Spinal cord (tissue), 10 donors: ENCODE measurements around the gene KRTAP29-1. TPM values are rescaled to one million over a fixed set of nuclear protein-coding genes. Genes with fewer than 3 reads are reported as not detected.

Source experiments
- DNase-seq, 6 donors: peaks; one replicate each; pipeline versions ENCODE4 v3.0.0 to v3.0.0-alpha.2; 2013 to 2015; ENCODE audit warnings: low spot score in 6 of 6, low read depth in 4 of 6
- H3K27ac ChIP-seq: one replicate; pipeline ENCODE4 v1.5.1; 2013; ENCODE audit warnings: low read depth, low read length, control low read depth
- H3K27me3 ChIP-seq: one replicate; pipeline ENCODE4 v1.6.1; 2013; ENCODE audit warnings: low read length; ENCODE audit not compliant: control insufficient read depth, insufficient read depth
- H3K36me3 ChIP-seq: one replicate; pipeline ENCODE4 v1.6.1; 2013; ENCODE audit warnings: low read length; ENCODE audit not compliant: control insufficient read depth, insufficient read depth
- H3K4me1 ChIP-seq: one replicate; pipeline ENCODE4 v1.6.1; 2013; ENCODE audit warnings: low read length; ENCODE audit not compliant: control insufficient read depth, insufficient read depth
- H3K4me3 ChIP-seq: one replicate; pipeline ENCODE4 v1.5.1; 2013; ENCODE audit warnings: low read depth, low read length, control low read depth
- H3K9me3 ChIP-seq: one replicate; pipeline ENCODE4 v1.6.1; 2013; ENCODE audit warnings: low read length; ENCODE audit not compliant: control insufficient read depth, insufficient read depth
- WGBS: methylation state at CpG from one replicate; pipeline ENCODE4 v1.1.5; 2013; ENCODE audit warnings: missing lambda C conversion rate; ENCODE audit not compliant: insufficient coverage; 5-methylcytosine and 5-hydroxymethylcytosine counted together
- polyA plus RNA-seq, 2 donors: library from polyadenylated mRNA; unstranded; fragments of 120-200 nt; gene quantifications; one replicate each; pipeline ENCODE4 v1.2.1, GENCODE V29; 2013; ENCODE audit not compliant: insufficient read length in 2 of 2
- total RNA-seq, 2 donors: library from RNA; depleted of rRNA in 1 of 2; stranded (reverse); fragments of 120-200 nt in 1 of 2; fragments of >200 nt in 1 of 2; gene quantifications; one replicate each; pipeline versions ENCODE4 v1.2.3 to v1.2.4, GENCODE V29; 2013 to 2014
- donor health status: healthy.

The KRTAP29-1 gene
- total and polyA plus RNA-seq, 4 donors: not detected

GRCh38 chr17:41340494-41340893, 37.8 kb upstream of the KRTAP29-1 start:
- no peaks in the 10 kb centered on the region for H3K4me1 ChIP-seq
- no peaks in the 10 kb centered on the region for H3K36me3 ChIP-seq
- no peak overlapping the region for H3K4me3 ChIP-seq
- DNase-seq: no peak
- H3K27me3 ChIP-seq: no peaks in the 10 kb centered on the region
- peaks cover 2% of the 10 kb centered on the region for H3K9me3 ChIP-seq
- WGBS: 49% methylated on average over 2 of the region's 3 CpGs
- no peak overlapping the region for H3K27ac ChIP-seq

DNA sequence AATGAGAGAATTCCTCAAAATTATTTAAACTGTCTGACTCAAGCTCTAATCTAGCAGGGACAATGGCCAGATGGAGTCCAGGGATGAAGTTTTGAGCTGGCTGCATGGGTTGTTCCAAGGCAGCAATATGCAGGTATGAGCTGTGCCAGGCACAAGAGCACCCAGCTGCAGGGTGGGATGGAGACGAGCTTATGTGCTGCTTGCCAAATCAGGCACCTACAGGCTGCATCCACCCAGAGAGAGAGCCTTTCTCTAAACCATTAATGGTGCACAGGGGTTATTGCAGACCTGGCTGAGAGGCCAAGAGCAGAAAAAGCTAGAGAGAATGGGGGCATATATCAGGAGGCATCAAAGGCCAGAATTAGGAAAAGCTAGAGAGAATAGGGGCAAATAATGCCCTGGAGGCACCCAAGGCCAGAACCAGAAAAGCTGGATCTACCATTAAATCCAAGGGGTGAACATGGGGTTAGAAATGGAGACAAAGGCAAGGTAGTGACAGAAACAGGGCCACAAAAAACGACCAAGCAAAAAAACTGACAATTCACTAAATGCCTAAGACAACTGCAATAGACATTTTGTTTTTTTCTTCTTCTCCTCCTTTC, 37.0 kb upstream of the KRTAP29-1 start:
- H3K27me3 ChIP-seq: no peaks in the 10 kb centered on the region
- WGBS: 50% methylated on average over 1 of the region's 2 CpGs
- H3K4me3 ChIP-seq: no peak overlapping the region
- DNase-seq: no peak
- H3K9me3 ChIP-seq: peaks cover 2% of the 10 kb centered on the region
- H3K36me3 ChIP-seq: no peaks in the 10 kb centered on the region
- H3K4me1 ChIP-seq: no peaks in the 10 kb centered on the region
- H3K27ac ChIP-seq: no peak overlapping the region

DNA sequence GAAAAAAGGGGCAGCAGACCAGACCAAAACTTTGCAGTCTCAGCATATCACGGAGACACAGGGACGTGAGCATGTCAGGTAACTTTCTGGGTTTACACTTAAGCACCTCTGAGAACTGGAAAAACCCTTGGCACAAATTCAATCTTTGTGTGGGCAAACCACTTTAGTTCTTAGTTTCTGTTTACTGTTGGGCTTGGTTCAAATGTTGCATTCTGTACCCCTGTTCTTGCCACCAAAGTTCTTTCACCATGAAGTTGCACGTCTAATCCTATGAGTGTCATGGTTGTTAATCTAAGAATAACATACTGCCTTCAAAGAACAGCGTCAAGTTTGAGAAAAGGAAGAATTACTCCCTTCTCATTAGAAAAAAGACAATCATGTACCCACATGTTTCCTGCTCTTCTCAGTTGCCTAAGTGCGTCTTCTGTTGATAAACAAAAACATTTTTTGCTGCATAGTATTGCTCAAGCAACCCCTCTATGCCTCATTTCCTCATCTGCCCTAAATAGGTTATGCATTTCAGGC, 36.4 kb upstream of the KRTAP29-1 start:
- Histone ChIP-seq H3K4me1 (no peaks in the 10 kb centered on the region), H3K36me3 (no peaks in the 10 kb centered on the region), H3K27me3 (no peaks in the 10 kb centered on the region), H3K9me3 (peaks cover 2% of the 10 kb centered on the region), H3K27ac (no peak overlapping the region), H3K4me3 (no peak overlapping the region)
- DNase-seq: no peak
- 81% methylated on average over 3 of the region's 5 CpGs for WGBS

- no peaks in the 10 kb centered on the region for H3K9me3 ChIP-seq
- H3K4me3 ChIP-seq: no peak overlapping the region
- no peaks in the 10 kb centered on the region for H3K36me3 ChIP-seq
- no peak overlapping the region for H3K27ac ChIP-seq
- no peaks in the 10 kb centered on the region for H3K4me1 ChIP-seq
- no peaks in the 10 kb centered on the region for H3K27me3 ChIP-seq
- no peak for DNase-seq
- WGBS: no CpG with 5 or more reads among the region's 1 CpG
Observed at GRCh38 chr17:41335747-41336146, 33.1 kb upstream of the KRTAP29-1 start.

- Histone ChIP-seq H3K4me1 (no peaks in the 10 kb centered on the region), H3K4me3 (no peak overlapping the region), H3K27ac (no peak overlapping the region), H3K27me3 (no peaks in the 10 kb centered on the region), H3K36me3 (no peaks in the 10 kb centered on the region), H3K9me3 (no peaks in the 10 kb centered on the region)
- WGBS: 70% methylated on average over 5 of the region's 6 CpGs
- peak in 1 of 6 donors; percentile 4 for DNase-seq
Observed at GRCh38 chr17:41334385-41335305, 32.0 kb upstream of the KRTAP29-1 start.

- no peaks in the 10 kb centered on the region for H3K4me1 ChIP-seq
- WGBS: 94% methylated on average over 2 of the region's 3 CpGs
- H3K9me3 ChIP-seq: no peaks in the 10 kb centered on the region
- DNase-seq: no peak
- no peaks in the 10 kb centered on the region for H3K27me3 ChIP-seq
- H3K36me3 ChIP-seq: no peaks in the 10 kb centered on the region
- no peak overlapping the region for H3K4me3 ChIP-seq
- no peak overlapping the region for H3K27ac ChIP-seq
Observed at GRCh38 chr17:41333836-41334235, 31.2 kb upstream of the KRTAP29-1 start.

- Histone ChIP-seq H3K27me3 (no peaks in the 10 kb centered on the region), H3K4me1 (peaks cover under 1% of the 10 kb centered on the region), H3K27ac (no peak overlapping the region), H3K9me3 (no peaks in the 10 kb centered on the region), H3K4me3 (no peak overlapping the region), H3K36me3 (no peaks in the 10 kb centered on the region)
- DNase-seq: no peak
- 96% methylated on average over 5 of the region's 5 CpGs for WGBS
Observed at GRCh38 chr17:41333098-41333497, 30.4 kb upstream of the KRTAP29-1 start.

DNA sequence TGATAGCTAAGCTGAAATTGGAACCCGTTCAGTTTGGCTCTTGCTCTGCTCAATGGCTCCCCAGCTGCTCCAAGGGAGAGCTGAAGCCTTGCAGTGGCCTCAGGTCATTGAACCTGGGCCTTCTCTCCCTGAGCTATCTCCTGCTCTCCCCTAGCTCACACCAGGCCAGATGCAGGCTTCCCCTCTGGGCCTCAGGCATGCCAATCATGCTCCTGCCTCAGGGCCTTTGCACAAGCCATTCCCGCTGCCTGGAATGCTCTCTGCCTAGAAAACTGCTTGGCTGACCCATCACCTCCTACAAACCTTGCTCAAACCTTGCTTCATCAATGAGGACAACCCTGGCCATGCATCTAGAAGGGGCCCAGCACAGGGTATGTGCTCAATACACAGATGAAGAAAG, 29.6 kb upstream of the KRTAP29-1 start:
- H3K27me3 ChIP-seq: no peaks in the 10 kb centered on the region
- no peaks in the 10 kb centered on the region for H3K36me3 ChIP-seq
- no peaks in the 10 kb centered on the region for H3K9me3 ChIP-seq
- no peak overlapping the region for H3K27ac ChIP-seq
- H3K4me3 ChIP-seq: no peak overlapping the region
- 67% methylated on average over 1 of the region's 2 CpGs for WGBS
- no peak for DNase-seq
- peaks cover 10% of the 10 kb centered on the region for H3K4me1 ChIP-seq

DNA sequence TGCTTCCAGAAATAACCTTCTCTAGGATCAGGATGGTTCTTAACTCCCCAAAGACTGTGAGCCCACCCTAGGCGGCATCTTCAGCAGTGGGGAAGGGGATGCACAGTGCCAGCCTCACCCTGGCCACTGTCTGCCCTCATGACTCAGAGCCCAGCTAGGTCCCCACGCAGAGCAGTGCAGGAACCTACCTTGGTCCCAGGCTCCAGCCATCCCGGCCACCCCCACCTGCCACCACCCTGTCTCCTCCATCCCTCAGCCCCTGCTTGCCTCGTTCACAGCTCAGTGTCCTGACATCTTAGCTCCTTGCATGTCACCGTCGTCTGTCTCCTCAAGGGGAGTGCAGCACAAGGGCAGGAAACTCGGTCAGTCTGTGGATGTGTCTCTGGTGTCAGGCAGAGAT, 29.0 kb upstream of the KRTAP29-1 start:
- 68% methylated on average over 5 of the region's 7 CpGs for WGBS
- no peak overlapping the region for H3K4me3 ChIP-seq
- H3K36me3 ChIP-seq: no peaks in the 10 kb centered on the region
- H3K4me1 ChIP-seq: peaks cover 11% of the 10 kb centered on the region
- no peaks in the 10 kb centered on the region for H3K27me3 ChIP-seq
- no peak overlapping the region for H3K27ac ChIP-seq
- DNase-seq: no peak
- H3K9me3 ChIP-seq: no peaks in the 10 kb centered on the region
